Prostate gland (tissue), 2 donors: Measurements from ENCODE around the gene SH3BP4.

Experiments
- CTCF ChIP-seq, 4 experiments: fragments of 200-600 bp in 2 of 4; fragments of 450-650 bp in 2 of 4; sonication (generic) in 2 of 4; IDR thresholded peaks; 1 replicate in 3 of 4; 2 replicates in 1 of 4; pipeline ENCODE4 v1.5.1; 2016 to 2019; ENCODE audit warnings: antibody characterized with exemption in 4 of 4, mild to moderate bottlenecking in 2 of 4, moderate library complexity in 2 of 4
- POLR2AphosphoS5 ChIP-seq: sonication (generic); formaldehyde crosslinking; IDR thresholded peaks from one replicate; pipeline ENCODE4 v1.6.1; 2017; ENCODE audit warnings: antibody characterized with exemption

- no peak for TF ChIP-seq CTCF (IDR thresholded peaks at IDR 0.05)
- TF ChIP-seq POLR2AphosphoS5: no peak
Observed at GRCh38 chr2:235021752-235022151, 69.9 kb downstream of the SH3BP4 start.
